GM12891 (cell line): ENCODE data around the gene BBS2.

Source experiments
- POLR2A ChIP-seq: IDR thresholded peaks from 2 replicates; pipeline ENCODE4 v1.6.1; 2011; ENCODE audit warnings: low read depth, low read length, control low read depth
- POLR2AphosphoS5 ChIP-seq: IDR thresholded peaks from 2 replicates; pipeline ENCODE4 v1.6.1; 2011; ENCODE audit warnings: low read depth, low read length, control low read depth
- POU2F2 ChIP-seq: IDR thresholded peaks from 2 replicates; pipeline ENCODE4 v1.6.1; 2011; ENCODE audit warnings: low read depth, mild to moderate bottlenecking, control low read depth, low read length, moderate library complexity
- SPI1 ChIP-seq: IDR thresholded peaks from 2 replicates; pipeline ENCODE4 v1.6.1; 2011; ENCODE audit warnings: low read depth, low read length, control low read depth
- TAF1 ChIP-seq: IDR thresholded peaks from 2 replicates; pipeline ENCODE4 v1.6.1; 2011; ENCODE audit warnings: low read depth, low read length, control low read depth

DNA sequence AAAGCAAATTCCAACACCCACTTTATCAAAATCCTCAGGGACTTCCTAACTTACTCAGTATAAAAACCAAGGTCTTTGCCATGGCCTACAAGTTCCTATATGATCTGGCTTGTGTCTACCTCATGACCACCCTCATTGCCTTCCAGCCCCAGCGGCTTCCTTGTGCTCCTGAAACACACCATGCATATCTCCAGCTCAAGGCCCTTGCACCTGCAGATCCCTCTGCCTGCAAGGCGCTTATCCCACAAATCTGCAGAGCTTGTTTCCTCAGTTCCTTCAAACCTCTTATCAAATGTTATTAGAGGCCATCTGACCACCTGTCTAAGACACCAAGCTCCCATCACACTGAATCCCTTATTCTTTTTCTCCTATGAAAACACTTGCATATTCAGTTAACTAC, 2.6 kb downstream of the BBS2 start:
- TF ChIP-seq POLR2AphosphoS5 (no peak), POLR2A (no peak), TAF1 (no peak), POU2F2 (no peak), SPI1 (no peak)
